Measurements from ENCODE around the gene LGR6.
A peak's percentile ranks its signal among the peaks of the same experiment; 100 is the strongest.
"Not testable (repeated sequence)": the region's sequence is repeated elsewhere in the genome, so short reads cannot be mapped to it uniquely, and the experiment has no call there.

LGR6 gene

GRCh38 chr1:202224453-202224852 is 30.9 kb downstream of the LGR6 start:
- no peak for DNase-seq

GRCh38 chr1:202225131-202225530 is 31.5 kb downstream of the LGR6 start:
- no peak for DNase-seq

DNA sequence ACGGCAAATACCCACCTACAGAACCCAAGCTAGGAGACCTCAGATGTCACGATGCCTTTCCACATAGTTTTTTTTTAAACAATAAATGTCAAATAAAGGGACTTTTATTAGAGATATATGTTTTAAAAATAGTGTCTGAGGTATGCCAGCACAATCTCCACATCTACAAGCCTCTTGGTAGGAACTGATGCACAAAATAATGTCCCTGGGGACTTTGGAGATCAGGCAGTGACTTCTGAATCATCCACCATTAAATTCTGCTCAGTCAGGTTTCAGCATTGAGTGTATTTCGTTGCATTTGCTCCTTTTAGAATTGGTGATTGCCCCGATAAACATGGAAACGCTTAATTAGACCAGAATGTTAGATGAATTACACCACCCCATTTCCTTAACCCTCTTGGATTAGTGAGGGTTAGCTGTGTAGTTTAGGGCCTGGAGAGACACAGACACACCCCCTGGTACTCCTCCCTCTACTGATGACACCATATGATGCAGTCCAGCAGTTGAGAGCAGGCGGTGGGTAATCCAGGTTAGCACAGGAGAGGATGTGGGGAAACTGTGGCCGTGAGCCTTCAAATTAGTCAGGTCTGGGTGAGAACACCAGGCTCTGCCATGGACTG is 33.6 kb downstream of the LGR6 start:
- DNase-seq, result no peak

DNA sequence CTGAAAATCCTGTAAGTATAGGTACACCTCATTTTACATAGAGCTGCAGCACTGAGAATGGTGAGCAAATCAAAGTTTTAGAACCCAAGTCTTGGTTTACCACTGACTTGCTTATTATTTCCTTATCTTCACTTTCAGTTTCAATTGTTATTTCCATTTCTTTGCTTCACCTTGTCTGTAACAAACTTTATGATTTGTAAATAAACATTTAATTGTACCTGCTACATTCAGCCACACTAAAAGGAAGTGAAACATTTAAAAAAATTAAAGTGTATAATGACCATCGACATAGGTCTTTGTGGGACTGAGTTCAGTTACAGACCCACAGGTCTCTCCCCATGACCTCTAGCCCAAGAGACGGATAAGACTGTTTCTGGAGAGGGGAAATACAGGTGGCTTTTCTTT is 34.4 kb downstream of the LGR6 start:
- no peak for DNase-seq

GRCh38 chr1:202228484-202229122 is 35.0 kb downstream of the LGR6 start:
- DNase-seq, result no peak

DNA sequence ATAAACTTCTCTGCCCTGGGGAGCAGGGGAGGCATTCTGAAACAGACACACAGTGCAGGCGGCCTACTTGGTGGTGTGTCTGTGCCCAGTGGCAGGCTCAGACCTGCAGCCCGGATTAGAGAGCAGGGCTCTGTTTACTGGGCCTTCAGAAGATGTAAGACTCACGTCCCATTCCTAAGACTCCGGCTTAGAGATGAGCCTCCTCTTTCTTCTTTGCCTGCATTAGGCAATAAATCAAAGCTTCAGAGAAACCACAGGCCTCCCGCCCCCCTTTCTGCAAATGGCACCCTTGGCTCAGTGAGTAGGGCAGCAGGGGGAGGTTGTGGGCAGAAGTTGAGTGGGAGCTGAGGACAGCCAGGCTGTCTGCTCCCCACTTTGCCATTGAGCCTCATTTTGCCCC is 35.8 kb downstream of the LGR6 start:
- DNase-seq, result no peak

DNA sequence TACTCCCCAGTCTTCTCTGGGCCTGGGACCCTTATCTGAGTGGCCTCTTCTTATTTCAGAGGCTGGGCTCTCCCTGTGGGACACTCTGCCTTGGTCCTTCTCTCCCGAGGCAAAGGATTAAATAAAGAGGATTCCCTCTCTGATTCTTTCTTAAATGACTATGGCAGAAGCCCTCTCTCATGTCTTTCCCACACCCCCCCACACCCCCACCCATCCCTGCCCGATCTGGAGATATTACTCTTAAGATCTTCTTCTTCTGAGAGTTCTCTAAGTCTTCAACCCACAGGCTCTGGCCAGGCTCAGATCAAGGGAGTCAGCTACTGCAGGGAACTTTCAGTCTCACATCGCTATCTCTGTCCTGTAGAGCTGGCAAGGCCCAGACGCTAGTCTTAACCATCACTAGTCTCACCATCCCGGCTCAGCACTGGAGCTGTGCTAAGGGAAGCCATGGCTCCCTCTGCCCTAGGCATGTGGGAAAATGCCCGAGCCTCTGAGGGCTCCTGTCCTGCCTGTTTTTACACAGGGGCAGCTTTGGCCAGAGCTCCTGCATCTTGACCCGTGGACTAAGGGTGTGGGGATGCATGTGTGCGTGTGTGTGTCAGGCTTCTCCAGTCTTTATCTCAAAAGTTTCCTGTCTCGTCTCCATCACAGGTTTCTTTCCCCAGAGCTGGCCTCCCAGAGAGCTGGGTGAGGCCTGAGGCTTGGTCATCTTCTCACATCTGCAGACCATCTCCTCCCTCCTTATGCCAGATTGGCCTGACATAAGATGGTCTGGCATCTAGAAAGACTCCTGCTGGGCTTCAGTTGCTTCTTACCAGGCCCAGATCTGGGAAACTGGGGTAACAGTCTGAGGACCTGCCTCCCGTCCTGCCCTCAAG is 36.7 kb downstream of the LGR6 start:
- no peak for DNase-seq

DNA sequence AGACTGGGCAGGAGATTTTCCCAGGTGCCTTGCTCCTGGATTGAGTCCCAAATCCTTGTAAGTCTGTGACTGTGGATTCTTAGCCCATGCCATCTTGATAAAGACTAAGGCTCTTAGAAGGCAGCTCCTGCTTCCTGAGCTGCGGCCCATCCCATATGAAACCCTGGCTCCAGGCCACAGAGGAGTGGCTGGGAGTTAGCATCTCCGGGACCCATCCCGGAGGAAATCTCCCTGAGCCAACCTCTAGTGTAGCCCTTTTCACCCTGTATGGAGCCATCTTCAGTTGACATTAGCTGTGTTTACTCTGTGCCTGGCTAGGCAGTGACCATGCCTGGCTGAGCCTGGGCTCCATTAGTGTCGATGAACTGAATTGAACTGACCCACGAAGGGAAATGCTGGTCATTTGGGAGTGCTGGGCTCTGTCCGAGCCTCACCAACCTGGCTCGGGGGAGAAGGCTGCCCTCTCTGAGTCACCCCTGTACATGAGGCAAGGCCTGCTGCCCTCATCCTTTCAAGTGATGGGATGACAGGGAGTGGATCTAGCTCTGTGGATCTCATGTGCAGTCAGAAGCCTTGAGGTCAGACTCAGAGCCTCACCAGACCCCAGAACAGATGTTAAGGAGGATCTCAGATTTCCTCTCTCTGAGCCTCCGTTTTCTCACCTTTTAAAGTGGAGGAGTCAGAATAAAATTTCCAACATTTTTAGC is 37.5 kb downstream of the LGR6 start:
- no peak for DNase-seq

GRCh38 chr1:202233171-202233570 is 39.6 kb downstream of the LGR6 start:
- no peak for DNase-seq

DNA sequence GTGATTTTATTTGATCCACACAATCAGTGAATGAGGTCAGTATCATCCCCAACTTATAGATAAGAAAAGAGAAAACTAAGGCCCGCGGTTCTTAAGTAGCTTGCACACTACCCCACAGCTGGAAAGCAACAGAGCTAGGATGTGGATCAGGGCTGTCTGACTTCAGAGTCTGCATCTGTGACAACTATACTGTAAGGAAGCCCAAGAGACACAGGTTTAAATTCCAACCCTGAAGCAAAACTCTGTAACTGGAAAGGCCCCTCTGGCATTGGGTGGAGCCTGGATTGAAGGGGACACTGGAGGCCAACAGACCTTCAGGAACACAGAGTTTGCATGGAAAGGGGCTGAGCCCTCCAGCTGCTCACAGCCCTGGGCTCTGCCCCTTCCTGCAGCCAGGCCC is 40.2 kb downstream of the LGR6 start:
- DNase-seq, result no peak

DNA sequence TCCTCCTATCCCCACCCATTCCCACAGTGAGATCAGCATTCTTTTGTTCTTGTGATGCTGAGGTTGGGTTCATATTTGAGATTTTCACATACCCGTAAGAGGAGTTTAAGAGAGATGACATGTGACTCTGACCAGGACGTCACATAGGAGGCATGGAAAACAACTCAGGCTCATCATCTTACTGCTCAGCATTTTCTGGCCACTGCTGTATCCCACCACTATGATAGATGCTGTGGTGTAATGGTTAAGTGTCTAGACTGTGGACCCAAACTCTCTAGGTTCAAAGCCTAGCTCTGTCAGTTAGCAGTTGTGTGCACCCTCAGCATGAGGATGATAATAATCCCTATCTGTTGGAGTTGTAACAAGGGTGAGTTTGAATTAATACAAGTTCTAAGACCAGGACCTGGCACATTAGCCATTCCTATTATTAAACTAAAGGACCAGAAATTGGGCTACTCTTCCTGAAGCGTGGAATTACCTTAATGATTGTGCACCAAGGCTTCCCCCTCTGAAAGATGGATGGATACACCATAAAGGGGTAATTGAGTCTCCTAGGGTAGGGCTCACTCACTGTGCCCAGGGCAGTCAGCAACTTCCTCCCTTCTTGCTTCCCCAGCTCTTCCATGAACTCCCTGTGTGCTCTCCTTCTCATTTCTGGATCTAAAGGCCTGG is 40.9 kb downstream of the LGR6 start:
- no peak for DNase-seq

DNA sequence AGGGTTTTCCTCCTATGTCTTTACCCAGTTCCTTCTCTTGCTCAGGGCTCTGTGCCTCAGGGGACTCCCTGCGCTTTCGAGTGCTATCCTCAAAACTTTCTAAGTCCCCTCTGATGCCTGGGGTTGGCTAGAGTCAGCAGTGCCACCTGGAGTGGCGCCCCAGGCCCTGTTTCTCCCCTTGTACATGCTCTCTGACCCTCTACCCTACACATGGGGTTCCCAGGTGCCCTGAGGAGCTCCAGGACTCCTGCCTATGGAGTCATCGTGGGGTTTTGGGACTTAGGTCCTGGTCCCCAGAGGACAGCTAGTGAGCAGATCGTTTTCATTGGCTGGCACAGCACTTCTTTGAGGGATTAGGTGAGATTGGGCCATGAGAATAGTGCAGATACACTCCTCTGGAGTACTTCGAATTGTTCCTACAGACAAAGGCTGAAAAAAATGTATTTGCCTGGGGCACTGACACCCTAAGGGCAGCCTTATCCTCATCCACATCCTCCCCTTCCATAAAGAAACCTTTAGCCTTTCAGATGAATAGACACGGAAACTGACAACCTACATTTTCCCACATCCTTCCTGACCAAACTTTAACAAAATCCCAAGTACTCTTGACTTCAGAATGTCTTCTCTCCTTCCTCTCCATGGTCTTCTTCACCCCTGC is 41.5 kb downstream of the LGR6 start:
- no peak for DNase-seq

GRCh38 chr1:202235856-202236837 is 42.5 kb downstream of the LGR6 start:
- DNase-seq, result peak; percentile 95

DNA sequence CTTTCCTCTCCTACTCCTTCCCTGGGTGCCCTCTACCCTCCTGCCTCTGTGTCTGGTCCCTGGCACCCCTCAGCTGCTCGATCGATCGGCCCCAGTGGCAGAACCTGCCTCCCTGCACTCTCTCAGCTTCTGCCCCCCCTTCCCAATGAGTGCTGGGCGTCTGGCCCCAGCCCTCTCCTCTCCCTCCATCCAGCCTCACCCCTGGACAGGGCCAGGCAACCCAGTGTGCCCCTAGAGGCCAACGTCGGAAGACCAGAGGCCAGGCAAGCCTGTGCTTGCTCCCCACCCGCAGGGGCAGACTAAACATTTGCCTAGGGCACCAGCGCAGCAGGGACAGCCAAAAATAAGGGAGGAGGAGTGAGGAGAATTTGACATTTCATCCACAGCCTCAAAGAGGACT is 43.5 kb downstream of the LGR6 start:
- DNase-seq, result no peak

GRCh38 chr1:202238914-202239313 is 45.3 kb downstream of the LGR6 start:
- no peak for DNase-seq

DNA sequence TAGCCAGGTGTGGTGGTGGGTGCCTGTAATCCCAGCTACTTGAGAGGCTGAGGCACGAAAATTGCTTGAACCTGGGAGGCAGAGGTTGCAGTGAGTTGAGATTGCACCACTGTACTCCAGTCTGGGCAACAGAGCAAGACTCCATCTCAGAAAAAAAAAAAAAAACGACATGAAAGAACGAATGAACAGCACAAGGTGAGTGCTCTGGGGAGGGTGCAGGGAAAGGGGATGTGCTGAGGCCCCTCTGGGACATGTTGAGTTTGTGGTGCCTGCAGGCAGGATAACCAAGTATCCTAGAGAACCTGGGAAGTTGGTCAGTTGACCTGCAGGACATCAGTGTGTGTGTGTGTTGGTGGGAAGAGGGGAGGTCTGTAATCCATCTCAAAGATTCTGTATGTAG is 46.6 kb downstream of the LGR6 start:
- DNase-seq, result not testable (repeated sequence)

GRCh38 chr1:202240956-202241355 is 47.4 kb downstream of the LGR6 start:
- DNase-seq, result no peak

DNA sequence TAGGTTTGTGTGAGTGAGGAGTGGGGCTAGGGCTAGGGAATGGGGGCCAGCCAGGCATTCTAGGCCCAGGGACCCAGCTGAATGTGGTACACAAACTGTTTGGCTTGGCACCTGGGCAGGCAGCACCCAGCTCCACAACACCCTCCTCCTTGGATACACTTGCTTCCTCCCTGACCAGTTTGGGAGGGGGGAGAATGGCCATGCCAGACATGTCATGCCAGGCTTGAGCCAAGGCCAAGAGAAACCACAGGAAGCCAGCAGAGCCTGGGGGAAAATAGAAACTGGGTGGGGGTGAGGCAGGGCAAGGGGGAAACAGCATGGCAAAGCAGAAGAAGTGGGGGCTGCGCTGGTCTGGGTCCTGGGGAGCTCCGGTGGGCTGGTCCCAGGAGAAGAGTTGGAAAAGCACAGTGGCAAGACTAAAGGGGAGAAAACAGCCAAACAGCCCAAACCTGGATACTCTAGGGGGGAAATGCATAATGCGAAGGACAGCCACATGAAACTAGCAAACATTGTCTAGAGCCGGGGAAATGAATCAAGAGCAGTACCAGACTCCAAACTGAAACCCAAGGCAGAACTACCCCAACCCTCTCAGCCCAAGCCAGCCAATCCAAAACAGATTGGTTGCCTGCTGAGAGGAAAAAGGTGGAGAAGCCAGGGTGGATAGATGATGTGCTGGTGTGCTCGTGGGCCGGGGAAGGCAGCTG is 47.9 kb downstream of the LGR6 start:
- no peak for DNase-seq

GRCh38 chr1:202242080-202242419 is 48.5 kb downstream of the LGR6 start:
- DNase-seq, result no peak

DNA sequence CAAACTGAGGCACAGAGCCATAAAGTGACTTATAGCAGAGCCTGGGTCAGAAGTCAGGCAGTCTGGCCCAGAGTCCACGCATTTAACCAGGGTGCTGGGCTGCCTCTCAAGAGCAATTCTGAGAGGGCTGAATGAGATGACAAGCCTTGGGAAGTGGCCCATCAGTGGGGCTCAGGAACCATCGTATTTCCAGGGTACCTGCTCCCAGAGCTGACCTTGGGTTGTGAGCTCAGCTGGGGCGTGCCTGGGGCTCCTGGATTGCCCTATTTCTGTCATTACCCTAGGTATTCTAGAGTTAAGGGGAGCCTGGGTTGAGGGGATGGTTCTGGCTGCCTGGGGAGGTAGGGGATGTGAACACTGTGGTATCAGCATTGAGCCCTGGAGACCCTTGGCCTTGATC is 49.4 kb downstream of the LGR6 start:
- no peak for DNase-seq

Measured in kidney glomerular epithelial cell (primary cell).